ENCODE measurements around the gene THOC7.

- no peak for TF ChIP-seq CTCF (IDR thresholded peaks at IDR 0.05; ENCODE audit: low read depth, low read length)
- TF ChIP-seq EZH2phosphoT487 (IDR thresholded peaks at IDR 0.05; ENCODE audit: low read depth) = no peak
Measured at GRCh38 chr3:63817225-63817624, 46.4 kb downstream of the THOC7 start.
